Measurements from ENCODE around the gene SOX14.

SOX14 gene

DNA sequence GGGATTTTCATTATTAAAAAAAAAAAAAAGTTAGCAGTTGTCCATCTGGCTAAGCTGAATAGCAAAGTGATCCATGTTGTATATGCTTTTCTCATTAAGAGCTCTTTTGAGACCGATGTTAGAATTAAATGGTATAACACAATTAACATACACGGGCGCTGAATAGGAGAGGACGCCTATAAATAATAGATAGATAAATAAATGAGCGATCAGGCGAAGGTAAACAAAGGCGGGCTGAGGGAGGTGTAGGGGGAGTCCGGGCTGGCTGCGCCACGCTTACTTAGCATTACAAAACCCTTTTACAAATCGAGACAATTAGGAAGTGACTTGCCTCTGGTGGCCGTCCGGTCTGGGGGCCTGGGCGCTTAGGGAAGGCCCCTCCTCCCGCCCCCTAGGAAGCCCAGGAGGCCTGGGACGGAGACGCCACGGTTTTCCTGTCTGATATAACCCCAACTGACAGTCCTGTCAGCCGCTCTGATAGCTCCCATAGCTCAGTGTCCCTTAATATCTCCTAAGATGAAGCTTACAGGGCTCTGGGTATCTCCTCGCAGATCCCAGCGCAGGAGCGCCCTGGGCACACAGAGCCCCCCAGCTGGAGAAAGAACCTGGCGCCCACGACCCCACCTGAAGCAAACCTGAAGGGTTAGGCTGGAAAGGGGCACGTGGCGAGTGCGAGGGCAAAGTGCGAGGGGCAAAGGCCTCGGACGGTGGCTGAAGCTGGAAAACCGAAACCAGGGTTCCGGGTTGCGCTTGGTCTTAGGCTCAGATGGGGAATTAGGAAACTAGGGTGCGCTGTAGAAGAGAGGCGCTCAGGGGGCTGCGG lies 3.6 kb downstream of the SOX14 start:
- no peak overlapping the region for H3K4me2 ChIP-seq
- peaks cover 100% of the 10 kb centered on the region for H3K9me3 ChIP-seq
- no peaks in the 10 kb centered on the region for H4K20me1 ChIP-seq
- H3K4me1 ChIP-seq, result no peaks in the 10 kb centered on the region
- no peak overlapping the region for H3K27ac ChIP-seq
- H3K36me3 ChIP-seq, result no peaks in the 10 kb centered on the region
- peaks cover 99% of the 10 kb centered on the region for H3K27me3 ChIP-seq
- TF ChIP-seq Cebpa-rat (IDR thresholded peaks at IDR 0.05), result no peak
- H3K4me3 ChIP-seq, result no peak overlapping the region
- no peak overlapping the region for H3K9ac ChIP-seq

DNA sequence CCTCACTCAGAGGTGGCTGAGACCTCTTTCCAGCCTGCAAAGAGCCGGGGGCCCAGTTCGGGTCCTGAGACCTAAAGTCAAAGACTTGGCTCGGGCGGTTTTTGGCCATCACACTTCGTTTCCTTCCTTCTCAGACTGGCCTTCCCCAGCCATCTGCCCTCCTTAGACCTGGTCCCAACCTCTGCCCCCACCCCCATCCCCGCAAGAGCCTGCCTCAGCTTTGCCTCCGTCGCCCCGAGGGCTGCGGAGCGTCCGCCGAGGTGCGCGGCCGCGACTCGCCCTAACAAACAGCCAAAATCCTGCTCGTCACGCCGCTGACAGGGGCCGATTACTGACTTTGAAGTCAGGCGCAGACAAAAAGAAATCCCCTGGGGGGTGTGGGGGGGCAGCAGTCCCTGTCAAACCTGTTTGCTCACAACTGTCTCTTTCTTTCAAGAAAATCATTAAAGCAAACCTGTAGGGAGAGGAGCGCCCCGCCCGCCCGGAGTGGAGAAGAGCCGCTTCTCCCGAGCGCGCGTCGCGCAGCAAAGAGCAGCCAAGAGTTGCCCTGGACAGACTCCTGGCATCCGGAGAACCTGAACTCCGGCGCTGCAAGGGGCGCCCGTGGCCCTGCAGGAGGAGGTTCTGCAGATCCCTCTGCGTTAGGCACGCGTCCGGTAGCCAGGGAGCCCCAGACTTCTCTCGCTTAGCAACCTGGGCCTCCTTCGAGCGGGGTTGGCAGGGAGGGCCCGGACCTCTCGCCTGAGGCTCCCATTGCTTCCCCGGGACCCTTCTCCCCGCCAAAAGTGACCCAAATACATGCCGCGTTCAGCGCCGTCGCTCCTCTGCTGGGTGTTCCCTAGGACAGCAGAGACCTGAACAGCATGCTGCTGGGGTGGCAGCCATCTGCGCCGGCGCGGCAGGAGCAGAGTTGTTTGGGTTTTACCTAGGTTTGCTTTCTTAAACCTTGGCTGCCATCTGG lies 4.5 kb downstream of the SOX14 start:
- Histone ChIP-seq H3K4me3 (no peak overlapping the region), H4K20me1 (no peaks in the 10 kb centered on the region), H3K27ac (no peak overlapping the region), H3K4me1 (no peaks in the 10 kb centered on the region), H3K4me2 (no peak overlapping the region), H3K27me3 (peaks cover 97% of the 10 kb centered on the region), H3K9ac (no peak overlapping the region), H3K36me3 (no peaks in the 10 kb centered on the region), H3K9me3 (peaks cover 91% of the 10 kb centered on the region)
- no peak for TF ChIP-seq Cebpa-rat (IDR thresholded peaks at IDR 0.05)

DNA sequence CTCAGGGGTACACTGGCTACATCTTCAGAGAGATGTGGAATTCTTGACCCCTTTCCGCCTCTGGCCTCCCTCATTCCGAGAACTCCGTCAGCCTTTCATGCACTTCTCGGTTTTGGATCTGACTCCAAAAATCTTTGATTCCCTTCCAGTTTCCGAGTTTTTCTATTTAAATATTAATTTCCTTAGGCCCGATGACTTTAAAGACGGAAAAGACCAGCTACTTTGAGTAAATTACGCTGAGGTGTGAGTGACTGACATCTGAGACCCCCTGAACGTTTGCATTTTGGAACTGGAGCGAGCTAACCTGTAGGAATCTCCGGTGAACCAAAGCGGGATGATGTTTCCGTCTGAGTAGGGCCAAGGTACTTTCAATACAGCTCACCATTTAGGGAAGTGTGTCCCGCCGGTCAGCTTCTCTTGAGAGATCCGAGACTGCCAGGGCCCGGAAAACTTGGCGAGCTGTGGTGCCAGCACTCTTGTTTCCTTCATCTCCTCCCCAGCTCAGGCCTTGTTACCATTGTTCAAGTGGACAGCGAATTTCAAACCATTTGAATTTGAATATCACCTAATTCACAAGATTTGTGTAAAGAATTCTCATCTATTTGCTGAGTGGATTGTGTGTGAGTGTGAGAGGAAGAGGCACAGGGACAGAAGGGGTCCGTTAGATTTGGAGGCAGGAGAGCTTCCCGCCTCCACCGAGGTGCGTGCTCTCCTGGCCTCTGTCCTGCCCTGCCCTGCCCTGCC lies 5.4 kb downstream of the SOX14 start:
- Histone ChIP-seq H3K4me1 (no peaks in the 10 kb centered on the region), H3K9ac (no peak overlapping the region), H3K4me2 (no peak overlapping the region), H3K27ac (no peak overlapping the region), H4K20me1 (no peaks in the 10 kb centered on the region), H3K9me3 (peaks cover 82% of the 10 kb centered on the region), H3K4me3 (no peak overlapping the region), H3K36me3 (no peaks in the 10 kb centered on the region), H3K27me3 (peaks cover 92% of the 10 kb centered on the region)
- no peak for TF ChIP-seq Cebpa-rat (IDR thresholded peaks at IDR 0.05)

GRCh38 chr3:137770066-137770834 lies 6.1 kb downstream of the SOX14 start:
- no peak for TF ChIP-seq Cebpa-rat (IDR thresholded peaks at IDR 0.05)
- Histone ChIP-seq H3K27ac (no peak overlapping the region), H3K4me3 (no peak overlapping the region), H3K4me2 (no peak overlapping the region), H3K36me3 (no peaks in the 10 kb centered on the region), H3K4me1 (no peaks in the 10 kb centered on the region), H3K9ac (no peak overlapping the region), H4K20me1 (no peaks in the 10 kb centered on the region), H3K27me3 (peaks cover 85% of the 10 kb centered on the region), H3K9me3 (peaks cover 75% of the 10 kb centered on the region)

- Histone ChIP-seq H4K20me1 (no peaks in the 10 kb centered on the region), H3K4me2 (no peak overlapping the region), H3K27me3 (peaks cover 78% of the 10 kb centered on the region), H3K27ac (no peak overlapping the region), H3K36me3 (no peaks in the 10 kb centered on the region), H3K4me1 (no peaks in the 10 kb centered on the region), H3K4me3 (0 out of 2 replicates have a peak overlapping the region, but pooled peaks have one; percentile 18), H3K9ac (no peak overlapping the region), H3K9me3 (peaks cover 68% of the 10 kb centered on the region)
- TF ChIP-seq Cebpa-rat (IDR thresholded peaks at IDR 0.05), result no peak
Observed at GRCh38 chr3:137770835-137771399, 6.8 kb downstream of the SOX14 start.

GRCh38 chr3:137771401-137772213 lies 7.5 kb downstream of the SOX14 start:
- no peaks in the 10 kb centered on the region for H4K20me1 ChIP-seq
- no peak for TF ChIP-seq Cebpa-rat (IDR thresholded peaks at IDR 0.05)
- H3K27me3 ChIP-seq, result peaks cover 71% of the 10 kb centered on the region
- 0 out of 2 replicates have a peak overlapping the region, but pooled peaks have one; percentile 4 for H3K4me3 ChIP-seq
- no peaks in the 10 kb centered on the region for H3K4me1 ChIP-seq
- no peak overlapping the region for H3K4me2 ChIP-seq
- no peaks in the 10 kb centered on the region for H3K36me3 ChIP-seq
- H3K9ac ChIP-seq, result no peak overlapping the region
- peaks cover 61% of the 10 kb centered on the region for H3K9me3 ChIP-seq
- no peak overlapping the region for H3K27ac ChIP-seq

GRCh38 chr3:137772214-137772955 lies 8.3 kb downstream of the SOX14 start:
- Histone ChIP-seq H3K36me3 (no peaks in the 10 kb centered on the region), H3K4me2 (no peak overlapping the region), H3K9me3 (peaks cover 53% of the 10 kb centered on the region), H3K9ac (no peak overlapping the region), H4K20me1 (no peaks in the 10 kb centered on the region), H3K27ac (no peak overlapping the region), H3K4me1 (no peaks in the 10 kb centered on the region), H3K27me3 (peaks cover 63% of the 10 kb centered on the region), H3K4me3 (0 out of 2 replicates have a peak overlapping the region, but pooled peaks have one; percentile 4)
- no peak for TF ChIP-seq Cebpa-rat (IDR thresholded peaks at IDR 0.05)

Measured in BLaER1 (cell line).